Measurements from ENCODE around the gene CABP1.

Gene CABP1

DNA sequence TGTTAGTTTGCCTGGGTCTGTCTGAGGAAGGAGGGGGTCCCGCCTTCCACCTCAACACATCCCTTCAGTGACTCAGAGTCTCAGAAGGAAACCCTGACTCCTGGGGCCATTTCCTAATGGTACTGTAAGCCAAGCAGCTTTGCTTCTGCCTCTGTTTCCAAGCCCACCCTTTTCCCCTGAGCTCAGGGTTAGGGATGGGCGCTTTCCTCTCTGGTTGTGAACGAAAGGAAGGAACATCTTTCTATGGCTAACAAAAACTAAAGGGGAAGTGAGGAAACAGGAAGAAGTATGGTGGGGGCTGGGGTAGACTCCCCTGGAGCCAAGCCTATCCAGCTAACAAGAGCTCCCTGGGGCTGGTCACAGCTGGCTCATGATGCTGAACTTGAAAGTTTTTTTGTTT is 58.2 kb downstream of the CABP1 start:
- no peak overlapping the region for H3K4me3 ChIP-seq (ENCODE audit: low read length)
- WGBS (ENCODE audit: insufficient coverage, insufficient read length) = no CpG with 5 or more reads among the region's 3 CpGs
- H3K27me3 ChIP-seq (ENCODE audit: control insufficient read depth, insufficient read depth, low read length) = no peaks in the 10 kb centered on the region
- no peak for DNase-seq (ENCODE audit: low read depth, low spot score)
- H3K36me3 ChIP-seq (ENCODE audit: control insufficient read depth, insufficient read depth, low read length) = peaks cover 52% of the 10 kb centered on the region
- H3K4me1 ChIP-seq (ENCODE audit: control insufficient read depth, insufficient read depth, low read length) = no peaks in the 10 kb centered on the region; the same call in 1 of the 2 replicates
- H3K9me3 ChIP-seq (ENCODE audit: control insufficient read depth, insufficient read depth, low read length) = no peaks in the 10 kb centered on the region
- H3K27ac ChIP-seq (ENCODE audit: low read length) = no peak overlapping the region

DNA sequence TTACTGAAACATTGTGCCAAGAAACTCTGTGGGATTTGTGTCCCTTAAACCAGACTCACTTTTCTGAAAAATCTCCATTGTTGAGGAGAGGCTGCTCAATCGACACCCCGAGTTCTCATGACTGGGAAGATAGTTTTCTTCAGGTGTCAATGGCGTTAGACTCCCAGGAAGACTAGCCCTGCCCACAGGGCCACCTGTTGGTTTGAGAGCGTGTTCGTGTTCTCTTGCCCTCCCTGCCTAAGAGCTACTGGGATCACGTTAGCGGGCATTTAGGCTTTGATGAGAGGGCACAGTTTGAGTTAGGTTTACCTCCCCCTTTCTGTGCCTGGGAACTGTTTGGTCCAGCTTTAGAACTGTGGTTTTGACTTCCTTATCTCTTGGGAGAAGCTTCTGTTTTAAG is 59.1 kb downstream of the CABP1 start:
- H3K4me3 ChIP-seq (ENCODE audit: low read length) = no peak overlapping the region
- H3K27me3 ChIP-seq (ENCODE audit: control insufficient read depth, insufficient read depth, low read length) = no peaks in the 10 kb centered on the region
- no peak overlapping the region for H3K27ac ChIP-seq (ENCODE audit: low read length)
- DNase-seq (ENCODE audit: low read depth, low spot score) = no peak
- H3K4me1 ChIP-seq (ENCODE audit: control insufficient read depth, insufficient read depth, low read length) = no peaks in the 10 kb centered on the region
- no peaks in the 10 kb centered on the region for H3K9me3 ChIP-seq (ENCODE audit: control insufficient read depth, insufficient read depth, low read length)
- H3K36me3 ChIP-seq (ENCODE audit: control insufficient read depth, insufficient read depth, low read length) = peaks cover 48% of the 10 kb centered on the region
- no CpG with 5 or more reads among the region's 7 CpGs for WGBS (ENCODE audit: insufficient coverage, insufficient read length)

- H3K4me3 ChIP-seq (ENCODE audit: low read length) = no peak overlapping the region
- no peak for DNase-seq (ENCODE audit: low read depth, low spot score)
- no peak overlapping the region for H3K27ac ChIP-seq (ENCODE audit: low read length)
- H3K4me1 ChIP-seq (ENCODE audit: control insufficient read depth, insufficient read depth, low read length) = no peaks in the 10 kb centered on the region
- H3K27me3 ChIP-seq (ENCODE audit: control insufficient read depth, insufficient read depth, low read length) = no peaks in the 10 kb centered on the region
- H3K9me3 ChIP-seq (ENCODE audit: control insufficient read depth, insufficient read depth, low read length) = no peaks in the 10 kb centered on the region
- no CpG with 5 or more reads among the region's 5 CpGs for WGBS (ENCODE audit: insufficient coverage, insufficient read length)
- H3K36me3 ChIP-seq (ENCODE audit: control insufficient read depth, insufficient read depth, low read length) = peaks cover 38% of the 10 kb centered on the region
Measured at GRCh38 chr12:120700886-120701285, 60.5 kb downstream of the CABP1 start.

GRCh38 chr12:120702637-120703036 is 62.2 kb downstream of the CABP1 start:
- no peaks in the 10 kb centered on the region for H3K27me3 ChIP-seq (ENCODE audit: control insufficient read depth, insufficient read depth, low read length)
- no peaks in the 10 kb centered on the region for H3K4me1 ChIP-seq (ENCODE audit: control insufficient read depth, insufficient read depth, low read length)
- no CpG with 5 or more reads among the region's 1 CpG for WGBS (ENCODE audit: insufficient coverage, insufficient read length)
- H3K4me3 ChIP-seq (ENCODE audit: low read length) = no peak overlapping the region
- H3K27ac ChIP-seq (ENCODE audit: low read length) = no peak overlapping the region
- DNase-seq (ENCODE audit: low read depth, low spot score) = no peak
- peaks cover 31% of the 10 kb centered on the region for H3K36me3 ChIP-seq (ENCODE audit: control insufficient read depth, insufficient read depth, low read length)
- no peaks in the 10 kb centered on the region for H3K9me3 ChIP-seq (ENCODE audit: control insufficient read depth, insufficient read depth, low read length)

DNA sequence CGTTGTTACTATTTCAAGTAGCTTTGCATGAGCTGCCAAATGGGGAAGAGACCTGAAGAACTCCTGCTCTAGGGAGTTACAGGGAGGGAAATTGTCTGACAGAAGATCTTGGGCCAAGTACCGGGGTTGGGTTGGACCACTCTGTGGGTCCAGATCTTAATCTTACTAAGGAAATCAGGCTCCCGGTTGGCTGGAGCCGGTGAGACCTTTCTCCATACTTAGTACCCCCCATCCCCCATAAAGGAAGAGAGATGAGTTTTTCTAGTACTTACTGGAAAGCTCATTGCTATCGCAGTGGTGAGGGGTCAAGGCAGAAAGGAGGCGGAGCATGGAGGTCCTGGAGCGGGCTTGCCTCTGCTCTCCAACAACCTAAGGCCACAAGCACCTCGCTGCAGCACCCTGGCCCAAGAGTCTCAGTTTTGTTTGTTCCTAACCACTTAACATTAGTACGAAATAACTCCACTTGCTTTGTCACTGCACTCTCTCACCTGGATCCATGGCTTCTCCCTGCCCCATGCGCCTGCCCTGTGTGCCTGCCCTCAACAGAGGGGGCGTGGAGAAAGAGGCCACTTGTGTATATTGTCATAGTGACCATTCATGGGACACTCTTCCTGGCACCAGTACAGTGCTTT is 63.0 kb downstream of the CABP1 start:
- Histone ChIP-seq H3K27me3 (ENCODE audit: control insufficient read depth, insufficient read depth, low read length) (no peaks in the 10 kb centered on the region), H3K36me3 (ENCODE audit: control insufficient read depth, insufficient read depth, low read length) (peaks cover 27% of the 10 kb centered on the region), H3K9me3 (ENCODE audit: control insufficient read depth, insufficient read depth, low read length) (no peaks in the 10 kb centered on the region), H3K4me3 (ENCODE audit: low read length) (no peak overlapping the region), H3K27ac (ENCODE audit: low read length) (no peak overlapping the region), H3K4me1 (ENCODE audit: control insufficient read depth, insufficient read depth, low read length) (no peaks in the 10 kb centered on the region)
- DNase-seq (ENCODE audit: low read depth, low spot score) = no peak
- WGBS (ENCODE audit: insufficient coverage, insufficient read length) = no CpG with 5 or more reads among the region's 11 CpGs

GRCh38 chr12:120705618-120706017 is 65.2 kb downstream of the CABP1 start:
- Histone ChIP-seq H3K4me1 (ENCODE audit: control insufficient read depth, insufficient read depth, low read length) (no peaks in the 10 kb centered on the region), H3K36me3 (ENCODE audit: control insufficient read depth, insufficient read depth, low read length) (peaks cover 14% of the 10 kb centered on the region), H3K27me3 (ENCODE audit: control insufficient read depth, insufficient read depth, low read length) (no peaks in the 10 kb centered on the region), H3K4me3 (ENCODE audit: low read length) (no peak overlapping the region), H3K27ac (ENCODE audit: low read length) (no peak overlapping the region), H3K9me3 (ENCODE audit: control insufficient read depth, insufficient read depth, low read length) (no peaks in the 10 kb centered on the region)
- no peak for DNase-seq (ENCODE audit: low read depth, low spot score)
- no CpG with 5 or more reads among the region's 1 CpG for WGBS (ENCODE audit: insufficient coverage, insufficient read length)

GRCh38 chr12:120706029-120706428 is 65.6 kb downstream of the CABP1 start:
- 100% methylated on average over 3 of the region's 5 CpGs for WGBS (ENCODE audit: insufficient coverage, insufficient read length)
- H3K27me3 ChIP-seq (ENCODE audit: control insufficient read depth, insufficient read depth, low read length) = no peaks in the 10 kb centered on the region
- no peak for DNase-seq (ENCODE audit: low read depth, low spot score)

DNA sequence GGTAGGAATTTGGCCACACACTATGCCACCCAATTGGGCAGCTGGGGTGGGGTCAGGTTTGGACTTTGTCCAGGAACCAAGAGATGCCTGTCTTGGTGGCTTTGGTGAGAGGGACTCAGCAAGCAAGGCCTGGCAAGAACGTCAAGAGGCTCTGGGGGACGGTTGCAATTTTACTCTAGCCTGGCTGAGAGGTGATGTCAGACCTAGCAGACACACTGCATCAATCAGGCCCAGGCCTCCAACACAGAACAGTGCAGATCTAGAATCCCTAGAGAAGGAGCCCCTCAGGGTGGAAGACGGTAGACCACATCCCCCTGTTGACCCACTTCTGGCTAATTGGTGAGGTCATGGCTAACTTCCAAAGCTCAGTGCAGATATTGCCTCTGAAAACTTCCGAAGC is 68.2 kb downstream of the CABP1 start:
- Histone ChIP-seq H3K4me1 (ENCODE audit: control insufficient read depth, insufficient read depth, low read length) (peaks cover 3% of the 10 kb centered on the region), H3K27me3 (ENCODE audit: control insufficient read depth, insufficient read depth, low read length) (no peaks in the 10 kb centered on the region), H3K4me3 (ENCODE audit: low read length) (no peak overlapping the region), H3K9me3 (ENCODE audit: control insufficient read depth, insufficient read depth, low read length) (no peaks in the 10 kb centered on the region), H3K36me3 (ENCODE audit: control insufficient read depth, insufficient read depth, low read length) (peaks cover 4% of the 10 kb centered on the region; the same call in 1 of the 2 replicates), H3K27ac (ENCODE audit: low read length) (no peak overlapping the region)
- WGBS (ENCODE audit: insufficient coverage, insufficient read length) = no CpG with 5 or more reads among the region's 4 CpGs
- DNase-seq (ENCODE audit: low read depth, low spot score) = no peak

More at GRCh38 chr12:120706029-120706428, 65.6 kb downstream of the CABP1 start:
- Histone ChIP-seq H3K4me3 (ENCODE audit: low read length) (no peak overlapping the region), H3K4me1 (ENCODE audit: control insufficient read depth, insufficient read depth, low read length) (no peaks in the 10 kb centered on the region), H3K9me3 (ENCODE audit: control insufficient read depth, insufficient read depth, low read length) (no peaks in the 10 kb centered on the region), H3K27ac (ENCODE audit: low read length) (no peak overlapping the region), H3K36me3 (ENCODE audit: control insufficient read depth, insufficient read depth, low read length) (peaks cover 10% of the 10 kb centered on the region; the same call in 1 of the 2 replicates)

GRCh38 chr12:120710031-120710804 is 69.8 kb downstream of the CABP1 start, which contains the start of gene UNC119B:
Gene UNC119B, plus strand, starts transcription at chr12:120710458. Its CDS starts 17 bp downstream, at chr12:120710475.
- DNase-seq (ENCODE audit: low read depth, low spot score) = peak; percentile 39
- Histone ChIP-seq H3K9me3 (ENCODE audit: control insufficient read depth, insufficient read depth, low read length) (no peaks in the 10 kb centered on the region), H3K27me3 (ENCODE audit: control insufficient read depth, insufficient read depth, low read length) (no peaks in the 10 kb centered on the region), H3K4me3 (ENCODE audit: low read length) (peak within 1 kb of the TSS; percentile 96), H3K36me3 (ENCODE audit: control insufficient read depth, insufficient read depth, low read length) (peaks cover 12% of the 10 kb centered on the region; the same call in 1 of the 2 replicates), H3K4me1 (ENCODE audit: control insufficient read depth, insufficient read depth, low read length) (peaks cover 3% of the 10 kb centered on the region), H3K27ac (ENCODE audit: low read length) (no peak within 1 kb of the TSS)
- WGBS (ENCODE audit: insufficient coverage, insufficient read length) = no CpG with 5 or more reads among the region's 76 CpGs

GRCh38 chr12:120710805-120711296 is 70.4 kb downstream of the CABP1 start:
- no peaks in the 10 kb centered on the region for H3K27me3 ChIP-seq (ENCODE audit: control insufficient read depth, insufficient read depth, low read length)
- DNase-seq (ENCODE audit: low read depth, low spot score) = no peak
- H3K27ac ChIP-seq (ENCODE audit: low read length) = no peak overlapping the region
- H3K4me3 ChIP-seq (ENCODE audit: low read length) = peak overlapping the region; percentile 96
- peaks cover 12% of the 10 kb centered on the region; the same call in 1 of the 2 replicates for H3K36me3 ChIP-seq (ENCODE audit: control insufficient read depth, insufficient read depth, low read length)
- WGBS (ENCODE audit: insufficient coverage, insufficient read length) = no CpG with 5 or more reads among the region's 31 CpGs
- H3K4me1 ChIP-seq (ENCODE audit: control insufficient read depth, insufficient read depth, low read length) = peaks cover 3% of the 10 kb centered on the region
- no peaks in the 10 kb centered on the region for H3K9me3 ChIP-seq (ENCODE audit: control insufficient read depth, insufficient read depth, low read length)

Data from iPS DF 6.9 (cell line).